SJCRH30 (cell line): ENCODE measurements around the gene GPN2. TPM values are rescaled to one million over a fixed set of nuclear protein-coding genes. Genes with fewer than 3 reads are reported as not detected.

Experiments
- total RNA-seq: library from RNA; depleted of rRNA; stranded (reverse); fragments of >200 nt; shearing (Covaris generic); gene quantifications from 2 replicates; pipeline ENCODE4 v1.2.3, GENCODE V29; 2014; rRNA removed

The GPN2 gene
- total RNA-seq, 1 experiment from 2014 or later, result 25.3 TPM

Other genes with a start within 250 kb of the GPN2 start
- 57.3 and 57.9 TPM in 2 replicates for gene ARID1A, start 194.3 kb downstream of the GPN2 start, total RNA-seq
- 5.8 and 6.2 TPM in 2 replicates for gene PIGV, start 102.3 kb downstream of the GPN2 start, total RNA-seq
- gene ZDHHC18, start 63.6 kb downstream of the GPN2 start, total RNA-seq, result 31.6 and 31.8 TPM in 2 replicates
- gene SFN, start 27.1 kb downstream of the GPN2 start, total RNA-seq, result 0.14 and 0.15 TPM in 2 replicates
- 12.0 and 12.9 TPM in 2 replicates for gene GPATCH3, start 10.2 kb upstream of the GPN2 start, total RNA-seq
- gene NR0B2, start 23.7 kb upstream of the GPN2 start, total RNA-seq, result not detected in 2 replicates
- 89.7 and 95.5 TPM in 2 replicates for gene NUDC, start 31.5 kb upstream of the GPN2 start, total RNA-seq
- gene KDF1, start 70.2 kb upstream of the GPN2 start, total RNA-seq, result not detected in 2 replicates
- gene TRNP1, start 103.4 kb upstream of the GPN2 start, total RNA-seq, result 0.42 and 0.81 TPM in 2 replicates
- gene TENT5B, start 122.6 kb upstream of the GPN2 start, total RNA-seq, result 0.04 and 0.10 TPM in 2 replicates